Loucy (cell line): Measurements from ENCODE around the gene DSC1.
"Not testable (repeated sequence)": the region's sequence is repeated elsewhere in the genome, so short reads cannot be mapped to it uniquely, and the experiment has no call there.

Experiments used
- EZH2phosphoT487 ChIP-seq: fragments of 200-600 bp; IDR thresholded peaks from 2 replicates; pipeline ENCODE4 v1.6.1; 2018; ENCODE audit warnings: antibody characterized with exemption, mild to moderate bottlenecking, moderate library complexity, borderline replicate concordance
- TF ChIP-seq, protein P1 (sequence below): fragments of 200-600 bp; sonication (generic); conservative IDR thresholded peaks from 2 replicates; pipeline ENCODE4 v1.5.1; 2014; ENCODE audit warnings: mild to moderate bottlenecking, antibody characterized with exemption, low read length

DNA sequence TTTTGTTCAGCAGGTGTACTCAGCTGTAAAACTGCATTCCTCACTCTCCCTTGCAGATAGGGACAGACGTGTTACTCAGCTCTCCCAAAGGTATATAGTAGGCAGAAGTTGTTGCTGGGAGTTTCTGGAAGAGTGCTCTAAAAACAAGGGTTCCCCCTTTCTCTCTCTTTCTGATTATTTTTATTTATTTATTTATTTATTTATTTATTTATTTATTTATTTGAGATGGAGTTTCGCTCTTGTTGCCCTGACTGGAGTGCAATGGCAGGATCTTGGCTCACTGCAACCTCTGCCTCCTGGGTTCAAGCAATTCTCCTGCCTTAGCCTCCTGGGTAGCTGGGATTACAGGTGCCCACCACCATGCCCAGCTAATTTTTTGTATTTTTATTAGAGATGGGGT is 39.5 kb downstream of the DSC1 start:
- TF ChIP-seq, protein P1, sequence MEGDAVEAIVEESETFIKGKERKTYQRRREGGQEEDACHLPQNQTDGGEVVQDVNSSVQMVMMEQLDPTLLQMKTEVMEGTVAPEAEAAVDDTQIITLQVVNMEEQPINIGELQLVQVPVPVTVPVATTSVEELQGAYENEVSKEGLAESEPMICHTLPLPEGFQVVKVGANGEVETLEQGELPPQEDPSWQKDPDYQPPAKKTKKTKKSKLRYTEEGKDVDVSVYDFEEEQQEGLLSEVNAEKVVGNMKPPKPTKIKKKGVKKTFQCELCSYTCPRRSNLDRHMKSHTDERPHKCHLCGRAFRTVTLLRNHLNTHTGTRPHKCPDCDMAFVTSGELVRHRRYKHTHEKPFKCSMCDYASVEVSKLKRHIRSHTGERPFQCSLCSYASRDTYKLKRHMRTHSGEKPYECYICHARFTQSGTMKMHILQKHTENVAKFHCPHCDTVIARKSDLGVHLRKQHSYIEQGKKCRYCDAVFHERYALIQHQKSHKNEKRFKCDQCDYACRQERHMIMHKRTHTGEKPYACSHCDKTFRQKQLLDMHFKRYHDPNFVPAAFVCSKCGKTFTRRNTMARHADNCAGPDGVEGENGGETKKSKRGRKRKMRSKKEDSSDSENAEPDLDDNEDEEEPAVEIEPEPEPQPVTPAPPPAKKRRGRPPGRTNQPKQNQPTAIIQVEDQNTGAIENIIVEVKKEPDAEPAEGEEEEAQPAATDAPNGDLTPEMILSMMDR = not testable (repeated sequence)
- not testable (repeated sequence) for TF ChIP-seq EZH2phosphoT487
